Caco-2 (cell line): ENCODE measurements around the gene SS18. TPM values are rescaled to one million over a fixed set of nuclear protein-coding genes. Genes with fewer than 3 reads are reported as not detected.

Experiments
- BruUV-seq: library from RNA; stranded (reverse); fragments of 400-500 nt; replicated peaks from 2 replicates; lab custom pipeline; 2021; lab: Mats Ljungman, UMichigan
- CTCF ChIA-PET: fragments of 300-600 bp; sonication (Branson Sonifier 250); formaldehyde crosslinking; loops from one replicate; lab custom pipeline; 2022; ENCODE audit warnings: antibody characterized with exemption; lab: Charles Lee
- POLR2A ChIA-PET: fragments of 300-600 bp; sonication (Branson Sonifier 250); formaldehyde crosslinking; loops from one replicate; lab custom pipeline; 2022; ENCODE audit warnings: antibody characterized with exemption; lab: Charles Lee
- DNase-seq, 2 experiments: peaks; one replicate each; pipeline versions ENCODE4 v3.0.0 to v3.0.0-alpha.2; 2020 to 2022
- H3K27me3 ChIP-seq: replicated peaks from 2 replicates; pipeline ENCODE4 v1.6.0; 2011; ENCODE audit warnings: low read length; ENCODE audit not compliant: control insufficient read depth, insufficient read depth
- H3K36me3 ChIP-seq: 2 replicates; pipeline ENCODE4 v1.5.1; 2011; ENCODE audit warnings: low read length; ENCODE audit not compliant: control insufficient read depth, insufficient read depth
- H3K4me1 ChIP-seq: fragments of 250-450 bp; sonication (Bioruptor Pico); 2 replicates; pipeline ENCODE4 v1.5.1; 2020; ENCODE audit warnings: mild to moderate bottlenecking
- H3K4me3 ChIP-seq: 2 replicates; pipeline ENCODE4 v1.5.1; 2011; ENCODE audit warnings: low read depth, mild to moderate bottlenecking, control low read depth, low read length
- H3K9me3 ChIP-seq: fragments of 250-450 bp; sonication (Bioruptor Pico); 2 replicates; pipeline ENCODE4 v1.5.1; 2020; ENCODE audit warnings: mild to moderate bottlenecking, moderate library complexity
- H3K27ac Mint-ChIP-seq: one replicate; pipeline ENCODE4 v1.8.0; 2022; ENCODE audit warnings: mixed read lengths; ENCODE audit not compliant: unreplicated experiment
- H3K27me3 Mint-ChIP-seq: one replicate; pipeline ENCODE4 v1.8.0; 2022; ENCODE audit warnings: mixed read lengths; ENCODE audit not compliant: insufficient read depth, unreplicated experiment
- H3K36me3 Mint-ChIP-seq: one replicate; pipeline ENCODE4 v1.8.0; 2022; ENCODE audit warnings: mild to moderate bottlenecking, mixed read lengths; ENCODE audit not compliant: insufficient read depth, unreplicated experiment
- H3K4me1 Mint-ChIP-seq: one replicate; pipeline ENCODE4 v1.8.0; 2022; ENCODE audit warnings: low read depth, mixed read lengths; ENCODE audit not compliant: unreplicated experiment
- H3K4me3 Mint-ChIP-seq: one replicate; pipeline ENCODE4 v1.8.0; 2022; ENCODE audit warnings: mild to moderate bottlenecking, moderate library complexity, mixed read lengths; ENCODE audit not compliant: unreplicated experiment
- H3K9me3 Mint-ChIP-seq: one replicate; pipeline ENCODE4 v1.8.0; 2022; ENCODE audit warnings: mixed read lengths; ENCODE audit not compliant: unreplicated experiment
- CTCF ChIP-seq, 2 experiments: fragments of 200-600 bp in 1 of 2; IDR thresholded peaks; 1 replicate in 1 of 2; 2 replicates in 1 of 2; pipeline versions ENCODE4 v1.5.1 to v1.8.0; 2011 to 2022; ENCODE audit warnings: antibody characterized with exemption in 1 of 2, control low read depth in 1 of 2, inconsistent platforms in 1 of 2, low read depth in 1 of 2, low read length in 1 of 2, mild to moderate bottlenecking in 1 of 2, moderate library complexity in 1 of 2; ENCODE audit not compliant: insufficient read depth in 1 of 2, severe bottlenecking in 1 of 2, unreplicated experiment in 1 of 2
- intact Hi-C: fragments of 100-400 bp; cut with micrococcal nuclease; formaldehyde crosslinking; loops from one replicate; pipeline ENCODE4 v1.10.0; 2022; ENCODE audit not compliant: unreplicated experiment
- total RNA-seq: library from RNA; stranded (reverse); gene quantifications from 2 replicates; pipeline ENCODE4 v1.2.3, GENCODE V29; 2022

SS18 gene
- total RNA-seq, 1 experiment from 2014 or later: 34.6 TPM

GRCh38 chr18:25974630-25975077 lies 115.8 kb downstream of the SS18 start:
- no peak for TF ChIP-seq CTCF (IDR thresholded peaks at IDR 0.05; ENCODE audit: insufficient read depth in 1 of 2, low read depth in 1 of 2, low read length in 1 of 2, severe bottlenecking in 1 of 2, unreplicated experiment in 1 of 2)

More at GRCh38 chr18:25974630-25975077, 115.8 kb downstream of the SS18 start:
- CTCF ChIA-PET: no interaction called here
- no peaks in the 10 kb centered on the region for H3K9me3 Mint-ChIP-seq
- no peaks in the 10 kb centered on the region for H3K27me3 ChIP-seq
- no peaks in the 10 kb centered on the region for H3K36me3 ChIP-seq
- no TSS peak for BruUV-seq
- H3K36me3 Mint-ChIP-seq: no peaks in the 10 kb centered on the region
- H3K4me3 ChIP-seq: no peak overlapping the region
- no peaks in the 10 kb centered on the region for H3K4me1 Mint-ChIP-seq
- H3K27me3 Mint-ChIP-seq: no peaks in the 10 kb centered on the region
- H3K4me1 ChIP-seq: no peaks in the 10 kb centered on the region
- no peaks in the 10 kb centered on the region for H3K9me3 ChIP-seq
- intact Hi-C loops: no loop called here
- no peak for DNase-seq
- H3K4me3 Mint-ChIP-seq: no peak overlapping the region
- no peak overlapping the region for H3K27ac Mint-ChIP-seq
- POLR2A ChIA-PET: no interaction called here

Other genes with a start within 250 kb of the SS18 start
- not detected in 2 replicates for gene PSMA8, start 43.3 kb upstream of the SS18 start, total RNA-seq
- gene TAF4B, start 135.8 kb upstream of the SS18 start, total RNA-seq: 2.5 and 2.6 TPM in 2 replicates